GM18526 (cell line): Measurements from ENCODE around the gene ZCCHC8.

ENCODE experiments used
- POLR2A ChIP-seq: IDR thresholded peaks from 3 replicates; pipeline ENCODE4 v1.6.1; 2011; ENCODE audit not compliant: insufficient read length; ENCODE audit errors: extremely low read depth

ZCCHC8 gene

DNA sequence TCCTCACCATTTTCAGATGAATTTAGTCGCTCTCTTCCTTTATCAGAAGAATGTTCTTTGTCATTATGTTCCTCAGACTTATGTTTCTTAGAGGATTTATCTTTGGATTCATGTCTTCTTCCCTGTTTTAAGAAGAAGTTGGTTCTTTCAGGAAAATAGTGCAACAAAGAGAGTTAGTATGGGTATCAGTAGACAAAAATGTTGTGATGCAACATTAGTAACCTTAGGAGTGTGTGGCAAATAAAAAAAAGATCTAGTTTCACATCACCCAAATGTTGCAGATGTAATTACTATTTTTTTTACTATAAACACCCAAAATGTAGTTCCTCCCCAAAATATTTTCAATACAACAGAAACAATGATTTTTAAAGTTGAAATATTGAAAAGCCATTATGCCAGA is 18.2 kb upstream of the ZCCHC8 start:
- TF ChIP-seq POLR2A = no peak

DNA sequence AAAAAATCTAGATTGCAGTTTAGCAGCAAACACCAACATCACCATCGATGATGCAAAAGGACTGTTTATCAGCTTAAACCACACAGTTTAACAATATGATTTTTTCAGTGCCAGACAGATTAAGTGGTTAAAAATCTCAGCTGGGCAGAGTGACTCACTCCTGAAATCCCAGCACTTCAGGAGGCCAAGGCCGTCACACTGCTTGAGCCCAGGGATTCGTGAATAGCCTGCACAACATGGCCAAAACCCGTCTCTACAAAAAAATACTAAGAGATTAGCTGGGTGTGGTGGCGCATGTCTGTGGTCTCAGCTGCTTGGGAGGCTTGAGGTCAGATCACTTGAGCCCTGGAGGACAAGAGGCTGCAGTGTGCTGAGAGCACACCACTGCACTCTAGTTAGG is 17.1 kb upstream of the ZCCHC8 start:
- no peak for TF ChIP-seq POLR2A

DNA sequence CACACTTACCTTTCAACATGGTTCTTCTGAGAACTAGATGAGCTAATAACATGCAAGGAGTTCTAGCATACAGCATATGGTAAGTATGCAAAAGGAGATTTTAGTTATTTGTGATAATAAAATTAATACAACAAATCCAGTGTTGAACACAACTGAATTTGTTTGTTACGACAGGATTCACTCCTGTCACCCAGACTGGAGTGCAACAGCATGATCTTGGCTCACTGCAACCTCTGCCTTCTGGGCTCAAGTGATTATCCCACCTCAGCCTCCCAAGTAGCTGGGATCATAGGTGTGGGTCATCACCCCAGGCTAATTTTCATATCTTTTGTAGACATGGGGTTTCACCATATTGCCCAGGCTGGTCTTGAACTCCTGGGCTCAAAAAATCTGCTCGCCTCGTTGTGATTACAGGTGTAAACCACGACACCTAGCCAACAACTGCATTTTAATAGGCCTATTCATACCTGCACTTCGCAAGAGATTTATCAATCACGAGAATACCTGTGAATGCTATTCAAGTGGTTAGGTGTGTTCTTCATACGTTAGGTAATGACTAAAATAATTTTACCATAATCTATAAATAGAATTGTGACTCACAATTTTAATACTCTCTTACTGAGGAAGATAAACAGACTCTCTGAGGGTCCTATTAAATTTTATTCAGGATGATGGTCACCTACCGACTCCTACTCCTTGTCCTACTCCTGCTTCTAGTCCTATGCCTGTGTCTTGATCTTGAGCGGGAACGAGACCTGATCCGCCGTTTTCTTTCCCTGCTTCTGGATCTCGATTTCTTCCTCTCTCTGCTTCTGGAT is 16.0 kb upstream of the ZCCHC8 start:
- TF ChIP-seq POLR2A = no peak

DNA sequence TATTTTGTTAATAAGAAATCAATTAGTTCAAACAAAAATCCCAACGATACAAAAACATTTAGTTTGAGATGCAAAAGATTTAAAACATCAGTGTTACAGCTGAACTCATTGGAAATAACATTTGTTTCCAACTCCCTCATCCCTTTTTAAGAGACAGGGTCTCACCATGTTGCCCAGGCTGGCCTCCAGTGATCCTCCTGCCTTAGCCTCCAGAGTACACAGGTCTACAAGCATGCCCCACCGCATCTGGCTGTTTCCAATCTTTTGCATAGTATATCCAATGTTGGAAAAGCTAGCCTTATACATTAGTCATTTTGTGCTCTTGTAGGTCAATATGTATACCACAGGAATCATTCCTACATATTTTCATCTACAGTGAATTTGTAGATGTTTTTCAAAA is 14.5 kb upstream of the ZCCHC8 start:
- TF ChIP-seq POLR2A = no peak

DNA sequence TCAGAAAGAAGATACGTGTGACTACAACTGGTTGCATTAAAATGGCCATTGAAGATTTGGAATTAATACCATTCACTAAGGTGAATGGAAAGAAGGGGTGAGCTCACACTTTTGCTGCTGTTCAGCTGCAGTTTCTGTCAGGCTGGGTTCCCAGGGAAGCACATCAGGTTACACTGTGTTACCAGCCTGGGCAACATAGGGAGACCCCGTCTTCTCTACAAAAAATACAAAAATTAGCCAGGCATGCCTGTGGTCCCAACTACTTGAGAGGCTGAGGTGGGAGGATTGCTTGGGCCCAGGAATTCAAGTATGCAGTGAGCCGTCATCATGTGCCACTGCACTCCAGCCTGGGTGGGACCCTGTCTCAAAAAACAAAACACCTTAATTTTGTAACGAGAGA is 12.9 kb upstream of the ZCCHC8 start:
- TF ChIP-seq POLR2A = no peak

DNA sequence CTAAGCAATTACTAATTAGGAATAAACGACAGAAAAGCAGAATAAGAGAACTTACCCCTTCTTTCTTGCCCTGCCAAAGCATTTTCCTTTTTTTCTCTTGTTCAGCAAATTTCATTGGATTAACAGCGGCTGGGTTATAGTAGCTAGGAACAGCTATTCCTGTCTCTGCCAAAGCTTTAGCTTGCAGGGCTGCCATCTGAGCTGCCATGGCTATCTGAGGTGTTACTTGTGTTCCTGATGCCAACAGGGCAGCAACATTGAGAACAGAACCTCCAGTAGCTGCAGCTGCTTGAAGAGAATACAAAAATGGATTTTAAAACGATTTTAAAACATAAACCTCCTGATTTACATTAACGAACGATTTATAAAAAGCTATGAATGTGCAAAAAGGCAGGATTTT is 7.4 kb upstream of the ZCCHC8 start:
- no peak for TF ChIP-seq POLR2A

DNA sequence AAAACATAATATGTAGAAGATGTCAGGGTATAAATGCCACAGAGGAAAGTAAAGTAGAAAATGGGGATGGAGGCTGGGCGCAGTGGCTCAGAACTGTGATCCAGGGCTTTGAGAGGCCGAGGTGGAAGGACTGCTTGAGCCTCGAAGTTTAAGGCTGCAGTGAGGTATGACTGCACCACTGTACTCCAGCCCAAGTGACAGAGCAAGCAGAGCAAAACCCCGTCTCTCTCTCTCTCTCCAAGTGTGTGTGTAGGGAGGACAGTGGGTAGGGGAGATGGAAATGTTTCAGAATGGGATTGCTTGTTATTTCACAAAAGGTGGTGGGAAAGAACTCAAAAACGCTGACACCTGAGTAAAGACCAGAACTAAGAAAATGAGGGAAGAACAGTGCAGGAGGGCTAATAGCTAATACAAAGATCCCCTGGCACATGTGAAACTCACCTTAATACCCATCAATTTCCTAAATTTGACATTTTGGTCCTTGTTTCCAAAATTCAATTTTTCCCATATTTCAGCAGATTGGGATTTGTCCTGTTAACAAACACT is 5.7 kb upstream of the ZCCHC8 start:
- TF ChIP-seq POLR2A = no peak

DNA sequence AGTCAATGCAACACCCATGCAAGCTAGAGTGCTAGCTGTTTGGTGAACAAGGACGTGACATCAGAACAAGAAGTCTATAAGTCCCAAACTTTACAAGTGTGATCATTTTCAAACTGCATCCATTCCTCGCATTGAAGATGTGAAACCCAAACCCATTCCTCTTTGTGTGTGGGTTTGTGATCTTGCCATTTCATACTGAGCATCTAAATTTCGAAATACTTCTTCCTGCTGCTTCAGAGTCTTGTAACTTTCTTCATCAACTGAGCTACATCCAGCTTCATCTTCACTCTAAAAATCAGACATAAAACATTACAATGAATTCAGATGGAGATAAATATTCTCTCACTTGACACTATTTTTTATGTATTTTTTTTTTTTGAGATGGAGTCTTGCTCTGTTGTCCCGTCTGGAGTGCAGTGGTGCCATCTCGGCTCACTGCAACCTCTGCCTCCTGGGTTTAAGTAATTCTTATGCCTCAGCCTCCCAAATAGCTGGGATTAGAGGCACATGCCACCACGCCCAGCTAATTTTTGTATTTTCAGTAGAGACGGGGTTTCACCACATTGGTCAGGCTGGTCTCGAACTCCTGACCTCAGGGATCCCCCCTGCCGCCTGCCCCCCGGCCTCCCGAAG is 4.8 kb upstream of the ZCCHC8 start:
- TF ChIP-seq POLR2A = no peak

DNA sequence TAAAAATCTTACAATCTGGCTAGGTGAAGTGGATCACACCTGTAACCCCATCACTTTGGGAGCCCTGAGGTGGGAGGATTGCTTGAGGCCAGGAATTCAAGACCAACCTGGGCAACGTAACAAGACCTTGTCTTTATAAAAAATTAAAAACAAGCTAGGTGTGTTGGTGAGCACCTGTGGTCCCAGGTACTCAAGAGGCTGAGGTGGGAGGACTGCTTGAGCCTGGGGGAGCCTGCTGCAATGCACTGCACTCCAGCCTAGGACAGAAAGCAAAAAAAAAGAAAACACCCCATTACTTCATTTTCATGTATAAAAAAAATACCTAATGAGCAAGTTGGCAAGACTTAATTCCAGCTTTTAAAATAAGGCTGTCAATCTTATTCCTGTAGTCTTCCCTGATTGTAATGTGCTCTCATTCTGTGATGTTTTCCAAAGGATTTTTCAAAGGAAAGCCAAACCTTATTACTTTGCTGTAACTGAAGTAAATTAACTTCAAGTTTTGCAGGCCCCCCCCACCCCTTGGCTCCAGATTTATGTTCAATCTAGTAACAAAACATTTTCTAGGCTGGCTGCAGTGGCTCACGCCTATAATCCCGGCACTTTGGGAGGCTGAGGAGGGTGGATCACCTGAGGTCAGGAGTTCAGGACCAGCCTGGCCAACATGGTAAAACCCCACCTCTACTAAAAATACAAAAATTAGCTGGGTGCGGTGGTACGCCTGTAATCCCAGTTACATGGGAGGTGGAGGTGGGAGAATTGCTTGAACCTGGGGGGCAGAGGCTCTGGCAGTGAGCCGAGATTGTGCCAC is 3.3 kb upstream of the ZCCHC8 start:
- no peak for TF ChIP-seq POLR2A

DNA sequence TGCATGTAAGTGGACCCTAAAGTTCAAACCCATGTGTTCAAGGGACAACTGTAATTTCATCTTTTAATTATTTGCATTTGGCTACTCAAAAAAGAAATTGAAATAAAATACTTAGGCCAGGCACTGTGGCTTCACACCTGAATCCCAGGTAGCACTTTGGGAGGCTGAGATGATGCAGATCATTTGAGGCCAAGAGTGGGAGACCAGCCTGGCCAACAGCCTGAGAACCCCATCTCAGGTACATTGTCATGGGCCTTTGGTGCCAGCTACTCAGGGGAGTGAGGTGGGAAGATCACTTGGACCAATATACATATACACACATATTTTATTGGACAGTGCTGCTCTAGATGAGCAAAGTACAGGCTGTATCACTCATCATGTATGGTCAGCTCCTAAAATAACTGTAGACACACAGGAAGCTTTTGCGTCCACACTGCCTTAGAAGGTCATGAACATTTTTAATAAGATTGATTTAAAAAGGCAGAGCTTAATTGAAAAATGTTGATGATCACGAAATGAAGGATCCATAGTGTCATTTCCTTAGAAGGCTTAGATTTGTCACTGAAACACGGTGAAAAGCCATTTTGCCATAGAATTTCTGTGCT is 2.5 kb upstream of the ZCCHC8 start:
- no peak for TF ChIP-seq POLR2A

DNA sequence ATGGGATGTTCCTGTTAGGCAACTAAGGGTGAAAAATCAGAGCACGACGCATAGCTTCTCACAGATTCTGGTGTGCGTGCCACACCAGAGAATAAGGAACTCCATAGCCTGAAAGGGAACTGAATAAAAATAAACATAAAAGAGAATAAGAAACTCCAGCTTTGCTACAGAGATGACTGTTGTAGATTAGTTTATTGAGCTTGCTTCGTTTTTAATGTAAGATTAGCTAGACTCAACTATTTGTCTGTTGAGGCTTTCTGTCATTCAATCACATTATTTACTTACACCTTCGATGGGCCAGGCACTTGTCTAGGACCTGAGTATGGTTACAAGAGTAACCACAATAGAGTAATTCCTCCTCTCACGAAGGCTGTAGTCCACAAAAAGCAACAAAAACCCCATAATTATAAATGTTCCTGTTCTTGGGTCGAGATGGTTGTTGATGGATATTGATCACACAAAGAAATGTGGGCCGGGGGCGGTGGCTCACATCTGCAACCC is 807 bp upstream of the ZCCHC8 start:
- TF ChIP-seq POLR2A = no peak

DNA sequence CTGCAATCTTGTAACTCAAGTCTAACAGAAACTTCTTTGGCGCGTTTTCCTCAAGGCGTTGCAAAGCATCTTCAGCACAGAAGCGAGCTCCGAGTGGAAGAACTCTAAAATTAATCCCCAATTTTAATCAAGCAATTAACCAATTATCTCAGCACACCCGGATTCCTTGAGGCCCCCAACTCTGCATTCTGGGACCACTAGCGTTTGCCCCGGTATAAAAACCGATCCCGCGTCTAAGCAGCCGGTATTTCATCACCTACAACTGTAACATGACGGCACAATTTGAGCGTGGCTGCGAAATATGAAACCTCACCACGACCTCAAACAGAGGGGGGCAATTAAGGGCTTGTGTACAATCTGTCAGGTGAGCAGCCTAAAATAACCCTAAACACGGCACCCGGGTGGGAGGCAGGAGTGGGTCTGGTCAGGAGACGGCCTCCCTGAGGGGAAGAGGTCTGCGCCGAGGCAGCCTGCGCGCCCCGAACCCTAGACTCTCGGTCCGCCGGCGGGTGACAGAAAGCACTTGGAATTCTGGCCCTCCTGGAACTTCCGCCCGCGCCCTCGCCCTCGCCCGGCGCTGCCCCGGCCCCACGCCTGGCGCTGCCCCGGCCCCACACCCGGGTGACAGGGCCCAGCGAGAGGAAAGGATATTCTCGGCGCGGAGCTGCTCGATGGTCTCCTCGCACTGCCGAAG is 594 bp downstream of the ZCCHC8 start:
- TF ChIP-seq POLR2A = no peak

DNA sequence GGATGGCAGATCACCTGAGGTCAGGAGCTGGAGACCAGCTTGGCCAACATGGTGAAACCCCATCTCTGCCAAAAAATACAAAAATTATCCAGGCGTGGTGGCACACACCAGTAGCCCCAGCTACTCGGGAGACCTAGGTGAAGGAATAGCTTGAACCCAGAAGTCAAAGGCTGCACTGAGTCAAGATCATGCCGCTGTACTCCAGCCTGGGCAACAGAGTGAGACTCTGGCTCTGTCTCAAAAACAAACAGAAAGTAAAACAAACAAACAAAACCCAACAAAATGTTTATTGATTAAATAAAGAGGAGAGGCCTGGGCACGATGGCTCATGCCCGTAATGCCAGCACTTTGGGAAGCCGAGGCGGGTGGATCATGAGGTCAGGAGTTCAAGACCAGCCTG is 5.5 kb downstream of the ZCCHC8 start:
- no peak for TF ChIP-seq POLR2A

DNA sequence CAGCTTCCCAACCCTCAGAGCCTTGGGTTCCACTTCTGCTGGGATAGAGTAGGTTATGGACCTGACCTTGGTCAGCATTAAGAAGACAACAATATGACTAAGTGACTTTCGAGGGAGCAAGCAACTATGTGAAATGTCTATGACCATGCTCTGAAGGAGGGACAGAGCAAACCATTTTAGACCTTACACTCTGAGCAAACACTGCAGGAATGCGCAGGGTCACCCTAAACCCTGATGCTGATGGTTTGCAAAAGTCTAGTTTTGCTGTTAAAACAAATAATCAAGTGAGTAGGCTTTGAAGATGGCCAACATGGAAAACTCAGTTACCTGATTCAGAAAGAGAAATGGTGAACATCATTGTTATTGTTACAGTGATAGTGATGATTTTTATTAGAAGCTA is 8.7 kb downstream of the ZCCHC8 start:
- TF ChIP-seq POLR2A = no peak

DNA sequence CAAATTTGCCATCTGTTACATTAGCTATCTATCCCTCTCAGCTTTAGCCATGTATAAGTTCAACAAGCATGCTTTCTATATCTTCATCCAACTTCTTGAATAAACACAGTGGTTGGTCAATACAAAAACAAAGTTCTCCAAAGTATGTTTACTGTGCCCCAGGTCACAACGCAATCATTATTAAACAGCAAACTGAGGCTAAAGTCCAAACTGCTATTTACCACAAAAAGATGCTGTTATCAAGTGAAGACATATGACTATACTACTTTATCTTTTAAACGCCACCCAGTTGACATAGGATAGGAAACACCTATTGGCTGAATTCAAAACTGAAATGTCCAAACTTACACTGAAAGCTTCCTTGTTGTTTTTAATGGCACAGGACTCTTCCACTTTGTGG is 11.7 kb downstream of the ZCCHC8 start:
- TF ChIP-seq POLR2A = no peak
